ENCODE data around the gene SCARB1.
A peak's percentile ranks its signal among the peaks of the same experiment; 100 is the strongest.

Gene SCARB1

GRCh38 chr12:124809391-124809790, 54.3 kb downstream of the SCARB1 start:
- Mint-ChIP-seq H3K4me1 (ENCODE audit: low read depth in 2 of 2) (no peaks in the 10 kb centered on the region), H3K9me3 (no peaks in the 10 kb centered on the region), H3K4me3 (no peak overlapping the region), H3K36me3 (ENCODE audit: insufficient read depth) (no peaks in the 10 kb centered on the region), H3K27me3 (no peaks in the 10 kb centered on the region), H3K27ac (no peak overlapping the region)
- ATAC-seq (replicated peaks) = no peak
- no peak for DNase-seq

- no peaks in the 10 kb centered on the region for H3K36me3 Mint-ChIP-seq (ENCODE audit: insufficient read depth)
- no peak for ATAC-seq (replicated peaks)
- no peak for DNase-seq
- no peak overlapping the region for H3K27ac Mint-ChIP-seq
- no peak overlapping the region for H3K4me3 Mint-ChIP-seq
- H3K4me1 Mint-ChIP-seq (ENCODE audit: low read depth in 2 of 2) = no peaks in the 10 kb centered on the region
- H3K27me3 Mint-ChIP-seq = no peaks in the 10 kb centered on the region
- no peaks in the 10 kb centered on the region for H3K9me3 Mint-ChIP-seq
Observed at GRCh38 chr12:124808272-124808671, 55.4 kb downstream of the SCARB1 start.

- Mint-ChIP-seq H3K4me1 (ENCODE audit: low read depth in 2 of 2) (no peaks in the 10 kb centered on the region), H3K27ac (no peak overlapping the region), H3K27me3 (no peaks in the 10 kb centered on the region), H3K4me3 (no peak overlapping the region), H3K9me3 (no peaks in the 10 kb centered on the region), H3K36me3 (ENCODE audit: insufficient read depth) (peaks cover 3% of the 10 kb centered on the region)
- ATAC-seq (replicated peaks) = no peak
- DNase-seq = no peak
Observed at GRCh38 chr12:124805876-124806668, 57.6 kb downstream of the SCARB1 start.

- Mint-ChIP-seq H3K36me3 (ENCODE audit: insufficient read depth) (peaks cover 3% of the 10 kb centered on the region), H3K9me3 (no peaks in the 10 kb centered on the region)
Observed at GRCh38 chr12:124805050-124805449, 58.6 kb downstream of the SCARB1 start.

GRCh38 chr12:124804011-124804621, 59.5 kb downstream of the SCARB1 start:
- Mint-ChIP-seq H3K4me3 (no peak overlapping the region), H3K27ac (no peak overlapping the region), H3K36me3 (ENCODE audit: insufficient read depth) (peaks cover 3% of the 10 kb centered on the region), H3K4me1 (ENCODE audit: low read depth in 2 of 2) (no peaks in the 10 kb centered on the region), H3K9me3 (no peaks in the 10 kb centered on the region), H3K27me3 (no peaks in the 10 kb centered on the region)
- ATAC-seq (replicated peaks) = no peak
- no peak for DNase-seq

More at GRCh38 chr12:124805050-124805449, 58.6 kb downstream of the SCARB1 start:
- no peak overlapping the region for H3K4me3 Mint-ChIP-seq
- H3K27ac Mint-ChIP-seq = no peak overlapping the region
- no peaks in the 10 kb centered on the region for H3K27me3 Mint-ChIP-seq
- DNase-seq = no peak
- no peak for ATAC-seq (replicated peaks)
- no peaks in the 10 kb centered on the region for H3K4me1 Mint-ChIP-seq (ENCODE audit: low read depth in 2 of 2)

GRCh38 chr12:124802361-124802760, 61.3 kb downstream of the SCARB1 start:
- no peaks in the 10 kb centered on the region for H3K27me3 Mint-ChIP-seq
- peaks cover 3% of the 10 kb centered on the region for H3K36me3 Mint-ChIP-seq (ENCODE audit: insufficient read depth)
- H3K4me1 Mint-ChIP-seq (ENCODE audit: low read depth in 2 of 2) = no peaks in the 10 kb centered on the region
- H3K4me3 Mint-ChIP-seq = no peak overlapping the region
- ATAC-seq (replicated peaks) (no peak), DNase-seq (no peak)
- H3K27ac Mint-ChIP-seq = no peak overlapping the region
- H3K9me3 Mint-ChIP-seq = no peaks in the 10 kb centered on the region

GRCh38 chr12:124800506-124800905, 63.2 kb downstream of the SCARB1 start:
- DNase-seq (no peak), ATAC-seq (replicated peaks) (no peak)
- Mint-ChIP-seq H3K27me3 (no peaks in the 10 kb centered on the region), H3K4me1 (ENCODE audit: low read depth in 2 of 2) (peaks cover 5 to 6% of the 10 kb centered on the region in 2 donors), H3K9me3 (no peaks in the 10 kb centered on the region), H3K36me3 (ENCODE audit: insufficient read depth) (peaks cover 3% of the 10 kb centered on the region), H3K4me3 (no peak overlapping the region), H3K27ac (peak overlapping the region in 1 of 2 donors; percentile 35)

- H3K4me3 Mint-ChIP-seq = no peak overlapping the region
Observed at GRCh38 chr12:124797321-124797720, 66.3 kb downstream of the SCARB1 start.

GRCh38 chr12:124796303-124796960, 67.2 kb downstream of the SCARB1 start:
- no peak overlapping the region for H3K4me3 Mint-ChIP-seq

More at GRCh38 chr12:124797321-124797720, 66.3 kb downstream of the SCARB1 start:
- Mint-ChIP-seq H3K27ac (peak overlapping the region in 1 of 2 donors; percentile 32), H3K4me1 (ENCODE audit: low read depth in 2 of 2) (peaks cover 5 to 6% of the 10 kb centered on the region in 2 donors), H3K27me3 (no peaks in the 10 kb centered on the region), H3K9me3 (no peaks in the 10 kb centered on the region), H3K36me3 (ENCODE audit: insufficient read depth) (no peaks in the 10 kb centered on the region)
- no peak for ATAC-seq (replicated peaks)
- DNase-seq = no peak

GRCh38 chr12:124795081-124795948, 68.3 kb downstream of the SCARB1 start:
- no peaks in the 10 kb centered on the region for H3K36me3 Mint-ChIP-seq (ENCODE audit: insufficient read depth)
- ATAC-seq (replicated peaks) (no peak), DNase-seq (no peak)
- no peak overlapping the region for H3K4me3 Mint-ChIP-seq
- no peaks in the 10 kb centered on the region for H3K9me3 Mint-ChIP-seq
- peaks cover 5 to 6% of the 10 kb centered on the region in 2 donors for H3K4me1 Mint-ChIP-seq (ENCODE audit: low read depth in 2 of 2)
- peak overlapping the region; percentile 0 to 66 for H3K27ac Mint-ChIP-seq
- H3K27me3 Mint-ChIP-seq = no peaks in the 10 kb centered on the region

More at GRCh38 chr12:124796303-124796960, 67.2 kb downstream of the SCARB1 start:
- Mint-ChIP-seq H3K27me3 (no peaks in the 10 kb centered on the region), H3K36me3 (ENCODE audit: insufficient read depth) (no peaks in the 10 kb centered on the region), H3K4me1 (ENCODE audit: low read depth in 2 of 2) (peaks cover 5 to 6% of the 10 kb centered on the region in 2 donors), H3K9me3 (no peaks in the 10 kb centered on the region), H3K27ac (peak overlapping the region; percentile 32 to 66)
- ATAC-seq (replicated peaks) (peak; percentile 37), DNase-seq (no peak)

- no peaks in the 10 kb centered on the region for H3K9me3 Mint-ChIP-seq
- H3K4me3 Mint-ChIP-seq = no peak overlapping the region
- DNase-seq (no peak), ATAC-seq (replicated peaks) (no peak)
- H3K27ac Mint-ChIP-seq = no peak overlapping the region
- H3K4me1 Mint-ChIP-seq (ENCODE audit: low read depth in 2 of 2) = peaks cover 5 to 6% of the 10 kb centered on the region in 2 donors
- no peaks in the 10 kb centered on the region for H3K27me3 Mint-ChIP-seq
- no peaks in the 10 kb centered on the region for H3K36me3 Mint-ChIP-seq (ENCODE audit: insufficient read depth)
Observed at GRCh38 chr12:124792961-124793441, 70.7 kb downstream of the SCARB1 start.

- DNase-seq = no peak
- no peaks in the 10 kb centered on the region for H3K36me3 Mint-ChIP-seq (ENCODE audit: insufficient read depth)
- no peak for ATAC-seq (replicated peaks)
- H3K4me3 Mint-ChIP-seq = no peak overlapping the region
- H3K27ac Mint-ChIP-seq = no peak overlapping the region
- H3K4me1 Mint-ChIP-seq (ENCODE audit: low read depth in 2 of 2) = peaks cover 5 to 6% of the 10 kb centered on the region in 2 donors
- no peaks in the 10 kb centered on the region for H3K27me3 Mint-ChIP-seq
- H3K9me3 Mint-ChIP-seq = no peaks in the 10 kb centered on the region
Observed at GRCh38 chr12:124792156-124792555, 71.5 kb downstream of the SCARB1 start.

Data from effector memory CD8-positive, alpha-beta T cell (primary cell).